NT2/D1 (cell line): ENCODE measurements around the gene KIF6.

ENCODE experiments used
- SUZ12 ChIP-seq: IDR thresholded peaks from 2 replicates; pipeline ENCODE4 v1.6.1; 2011; ENCODE audit not compliant: insufficient read length, insufficient read depth; ENCODE audit errors: extremely low read depth
- YY1 ChIP-seq: IDR thresholded peaks from 2 replicates; pipeline ENCODE4 v1.6.1; 2011; ENCODE audit not compliant: insufficient read length, insufficient read depth
- ZNF274 ChIP-seq: IDR thresholded peaks from 2 replicates; pipeline ENCODE4 v1.6.1; 2011; ENCODE audit warnings: mild to moderate bottlenecking, low read depth, low read length

DNA sequence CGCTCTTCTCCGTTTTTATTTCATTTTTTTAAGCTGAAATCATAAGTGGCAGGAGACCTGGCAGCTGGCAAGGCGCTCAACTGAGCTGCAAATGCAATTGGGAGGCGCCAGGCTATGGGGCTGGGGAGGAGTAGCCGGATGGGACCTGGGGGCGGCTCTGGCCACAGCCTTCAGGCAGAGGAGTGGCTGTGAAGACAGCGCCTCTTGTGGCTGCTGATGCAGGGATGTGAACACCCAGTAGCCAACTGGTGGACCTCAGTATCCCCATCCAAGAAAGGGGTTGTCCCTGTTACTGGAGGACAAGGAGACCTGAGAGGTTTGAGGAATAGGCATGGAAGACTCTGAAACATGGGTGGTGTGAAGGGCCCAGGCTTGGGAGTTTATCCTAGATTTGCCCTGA, 423.6 kb downstream of the KIF6 start:
- no peak for TF ChIP-seq ZNF274
- TF ChIP-seq YY1 = no peak
- TF ChIP-seq SUZ12 = no peak
